CD4-positive, CD25-positive, alpha-beta regulatory T cell (primary cell): Measurements from ENCODE around the gene SERPINA6. TPM values are rescaled to one million over a fixed set of nuclear protein-coding genes. Genes with fewer than 3 reads are reported as not detected.

Experiments used
- ATAC-seq, 2 donors: fragments of 150-1000 bp; cut with Tn5 transposase; one replicate each; pipeline ENCODE4 v1.10.0; 2021; ENCODE audit warnings: low read depth in 2 of 2, moderate number of reproducible peaks in 2 of 2, moderate library complexity in 1 of 2
- DNase-seq, 3 donors: peaks; one replicate each; pipeline versions ENCODE4 v3.0.0 to v3.0.0-alpha.2; 2012 to 2022; ENCODE audit warnings: mixed read lengths in 1 of 3
- H3K27ac ChIP-seq: one replicate; pipeline ENCODE4 v1.7.0; 2013; ENCODE audit warnings: mild to moderate bottlenecking, low read length; ENCODE audit not compliant: insufficient read depth, poor library complexity, severe bottlenecking
- H3K27me3 ChIP-seq: one replicate; pipeline ENCODE4 v1.7.0; 2013; ENCODE audit warnings: low read length; ENCODE audit not compliant: control insufficient read depth, insufficient read depth
- H3K36me3 ChIP-seq: one replicate; pipeline ENCODE4 v1.7.0; 2013; ENCODE audit warnings: mild to moderate bottlenecking, low read length, moderate library complexity; ENCODE audit not compliant: control insufficient read depth, insufficient read depth
- H3K4me1 ChIP-seq: 2 replicates; pipeline ENCODE4 v1.7.0; 2013; ENCODE audit warnings: mild to moderate bottlenecking, low read length; ENCODE audit not compliant: insufficient read depth, control insufficient read depth, poor library complexity, severe bottlenecking
- H3K4me3 ChIP-seq: one replicate; pipeline ENCODE4 v1.7.0; 2013; ENCODE audit warnings: low read depth, mild to moderate bottlenecking, low read length, moderate library complexity
- H3K9me3 ChIP-seq, 2 experiments: 1 replicate in 1 of 2; 2 replicates in 1 of 2; pipeline ENCODE4 v1.7.0; 2013; ENCODE audit warnings: low read length in 2 of 2, mild to moderate bottlenecking in 1 of 2, moderate library complexity in 1 of 2; ENCODE audit not compliant: control insufficient read depth in 2 of 2
- H3K27ac Mint-ChIP-seq, 3 donors: one replicate each; pipeline ENCODE4 v1.8.0; 2020 to 2022; ENCODE audit warnings: mild to moderate bottlenecking in 3 of 3, mixed read lengths in 3 of 3, moderate library complexity in 2 of 3
- H3K27me3 Mint-ChIP-seq: one replicate; pipeline ENCODE4 v1.8.0; 2022; ENCODE audit warnings: mild to moderate bottlenecking, mixed read lengths
- H3K36me3 Mint-ChIP-seq: one replicate; pipeline ENCODE4 v1.8.0; 2020; ENCODE audit warnings: mixed read lengths
- H3K4me1 Mint-ChIP-seq, 4 donors: one replicate each; pipeline ENCODE4 v1.8.0; 2020 to 2022; ENCODE audit warnings: mixed read lengths in 4 of 4, mild to moderate bottlenecking in 1 of 4
- H3K4me3 Mint-ChIP-seq, 4 donors: one replicate each; pipeline ENCODE4 v1.8.0; 2020 to 2022; ENCODE audit warnings: mild to moderate bottlenecking in 4 of 4, mixed read lengths in 4 of 4, moderate library complexity in 3 of 4
- H3K9me3 Mint-ChIP-seq, 7 donors: one replicate each; pipeline ENCODE4 v1.8.0; 2020 to 2022; ENCODE audit warnings: mixed read lengths in 7 of 7, mild to moderate bottlenecking in 3 of 7, moderate library complexity in 2 of 7
- polyA plus RNA-seq, 4 donors: library from polyadenylated mRNA; unstranded; fragments of 300-500 nt; fragmentation: Illumina TruSeq; gene quantifications; one replicate each; pipeline ENCODE4 v1.2.3, GENCODE V29; 2021
- total RNA-seq: library from RNA; stranded (reverse); gene quantifications from one replicate; pipeline ENCODE4 v1.2.3, GENCODE V29; 2022

Gene SERPINA6
- total and polyA plus RNA-seq, 5 donors from 2014 or later = not detected

DNA sequence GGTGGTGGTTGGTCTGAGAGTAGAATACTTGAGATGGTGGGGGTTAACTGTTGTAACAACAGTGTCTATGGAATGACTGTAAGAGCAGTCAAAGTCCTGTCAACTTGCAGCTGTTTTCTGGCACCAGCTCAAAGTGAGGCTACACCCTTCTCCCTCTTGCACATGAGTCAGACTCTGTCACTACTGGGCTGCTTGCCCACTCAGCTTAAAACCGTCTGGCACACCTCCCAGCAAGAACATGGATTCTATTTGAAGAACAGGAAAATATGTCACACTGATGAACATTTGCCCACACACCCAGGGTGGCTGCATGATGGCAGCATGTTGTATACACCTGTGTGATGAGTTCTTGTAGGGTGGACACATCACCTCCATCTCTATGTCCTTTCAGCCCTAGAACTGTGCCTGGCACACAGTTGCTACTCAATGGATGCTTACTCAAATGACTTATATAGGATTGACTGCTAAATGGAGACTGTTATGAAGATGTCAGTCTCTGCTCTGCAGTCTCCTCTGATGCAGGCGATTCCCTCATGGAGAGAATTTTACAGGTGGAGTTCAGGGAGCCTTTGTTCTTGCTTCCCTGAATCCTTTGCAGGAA is 19.3 kb upstream of the SERPINA6 start:
- no peak overlapping the region for H3K27ac ChIP-seq
- no peak overlapping the region for H3K27ac Mint-ChIP-seq
- H3K9me3 ChIP-seq = no peaks in the 10 kb centered on the region
- H3K4me1 ChIP-seq = no peaks in the 10 kb centered on the region
- ATAC-seq = no peak
- no peaks in the 10 kb centered on the region for H3K27me3 ChIP-seq
- no peaks in the 10 kb centered on the region for H3K36me3 ChIP-seq
- H3K36me3 Mint-ChIP-seq = no peaks in the 10 kb centered on the region
- H3K4me3 ChIP-seq = no peak overlapping the region
- DNase-seq = no peak
- H3K4me1 Mint-ChIP-seq = no peaks in the 10 kb centered on the region
- no peaks in the 10 kb centered on the region for H3K27me3 Mint-ChIP-seq
- H3K9me3 Mint-ChIP-seq = peaks cover 0 to 5% (median 0%) of the 10 kb centered on the region in 7 donors
- no peak overlapping the region for H3K4me3 Mint-ChIP-seq

DNA sequence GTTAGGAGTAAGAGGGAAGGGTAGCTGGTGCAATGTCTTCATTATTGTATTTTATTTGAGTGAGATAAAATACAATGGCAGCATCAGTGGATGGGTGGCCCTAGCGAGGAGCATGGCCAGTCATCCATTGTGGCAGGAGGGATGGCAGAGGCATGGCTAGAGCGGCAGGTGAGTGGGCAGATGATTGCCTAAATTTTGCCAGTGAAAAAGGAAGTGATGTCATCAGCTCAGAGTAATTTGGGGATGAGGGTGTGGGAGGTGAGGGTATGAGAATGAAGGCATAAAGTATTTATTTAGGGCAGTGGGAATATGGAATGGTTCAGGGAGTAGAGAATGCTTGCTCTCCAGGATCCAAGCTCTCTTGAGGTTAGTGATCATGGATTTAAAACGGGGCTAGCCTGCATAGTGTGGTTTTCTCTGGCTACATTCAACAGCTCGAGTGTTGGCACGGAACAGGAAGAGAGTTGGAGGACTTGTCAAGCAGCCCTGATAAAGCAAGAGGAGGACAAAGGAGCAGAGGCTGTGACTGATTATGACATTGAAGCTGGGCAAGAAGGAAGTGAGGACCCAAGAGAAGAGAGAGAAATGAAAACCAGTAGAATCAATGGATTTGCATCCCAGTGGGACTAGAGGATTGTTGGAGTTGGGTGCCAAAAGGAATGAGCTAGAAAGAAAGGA is 18.7 kb upstream of the SERPINA6 start:
- Mint-ChIP-seq H3K4me1 (no peaks in the 10 kb centered on the region), H3K27me3 (no peaks in the 10 kb centered on the region), H3K36me3 (no peaks in the 10 kb centered on the region), H3K27ac (no peak overlapping the region), H3K4me3 (no peak overlapping the region), H3K9me3 (peaks cover 0 to 5% (median 0%) of the 10 kb centered on the region in 7 donors)
- H3K27ac ChIP-seq = no peak overlapping the region
- no peaks in the 10 kb centered on the region for H3K27me3 ChIP-seq
- no peaks in the 10 kb centered on the region for H3K9me3 ChIP-seq
- H3K4me1 ChIP-seq = no peaks in the 10 kb centered on the region
- DNase-seq (no peak), ATAC-seq (no peak)
- H3K4me3 ChIP-seq = no peak overlapping the region
- H3K36me3 ChIP-seq = no peaks in the 10 kb centered on the region

DNA sequence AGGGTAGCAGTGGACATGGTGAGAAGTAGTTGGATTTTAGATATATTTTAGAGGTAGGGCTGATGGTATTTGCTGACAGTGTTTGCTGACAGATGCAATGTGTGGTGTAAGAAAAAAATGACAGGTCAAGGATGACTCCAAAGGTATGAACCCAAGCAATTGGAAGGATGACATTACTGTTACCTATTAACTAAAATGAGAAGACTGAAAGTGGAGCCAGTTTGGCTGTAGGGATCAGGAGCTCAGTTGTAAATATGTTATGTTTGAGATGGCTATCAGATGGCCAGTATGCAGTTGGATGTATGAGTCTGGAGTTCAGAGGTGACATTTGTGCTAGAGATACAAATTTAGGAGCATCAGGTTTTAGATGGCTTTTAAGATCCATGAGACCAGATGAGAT is 17.4 kb upstream of the SERPINA6 start:
- no peaks in the 10 kb centered on the region for H3K4me1 ChIP-seq
- Mint-ChIP-seq H3K27me3 (no peaks in the 10 kb centered on the region), H3K27ac (no peak overlapping the region), H3K36me3 (no peaks in the 10 kb centered on the region), H3K4me3 (no peak overlapping the region), H3K4me1 (no peaks in the 10 kb centered on the region), H3K9me3 (peaks cover 0 to 5% (median 0%) of the 10 kb centered on the region in 7 donors)
- no peak for DNase-seq
- H3K27ac ChIP-seq = no peak overlapping the region
- ATAC-seq = no peak
- H3K9me3 ChIP-seq = no peaks in the 10 kb centered on the region
- H3K27me3 ChIP-seq = no peaks in the 10 kb centered on the region
- H3K4me3 ChIP-seq = no peak overlapping the region
- no peaks in the 10 kb centered on the region for H3K36me3 ChIP-seq

DNA sequence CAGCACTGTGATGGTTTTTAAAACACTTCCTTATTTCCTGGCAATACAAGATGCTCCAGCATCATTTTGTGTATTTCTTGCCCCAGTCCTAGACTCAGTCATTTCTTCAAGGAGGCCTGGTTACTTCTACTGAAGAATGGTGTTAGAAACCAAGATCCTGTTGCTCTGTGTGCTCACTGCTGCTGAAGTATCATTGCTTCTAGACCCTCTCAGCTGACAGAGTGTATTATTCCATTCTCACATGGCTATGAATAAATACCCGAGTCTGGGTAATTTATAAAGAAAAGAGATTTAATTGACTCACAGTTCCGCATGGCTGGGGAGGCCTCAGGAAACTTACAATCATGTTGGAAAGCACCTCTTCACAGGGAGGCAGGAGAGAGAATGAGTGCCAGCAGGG is 14.9 kb upstream of the SERPINA6 start:
- no peaks in the 10 kb centered on the region for H3K4me1 ChIP-seq
- H3K4me3 ChIP-seq = no peak overlapping the region
- H3K27me3 Mint-ChIP-seq = peaks cover 6% of the 10 kb centered on the region
- no peaks in the 10 kb centered on the region for H3K4me1 Mint-ChIP-seq
- H3K9me3 ChIP-seq = no peaks in the 10 kb centered on the region
- no peaks in the 10 kb centered on the region for H3K36me3 Mint-ChIP-seq
- H3K4me3 Mint-ChIP-seq = no peak overlapping the region
- no peak overlapping the region for H3K27ac ChIP-seq
- DNase-seq = no peak
- H3K9me3 Mint-ChIP-seq = peaks cover 0 to 5% (median 0%) of the 10 kb centered on the region in 7 donors
- no peaks in the 10 kb centered on the region for H3K27me3 ChIP-seq
- ATAC-seq = no peak
- H3K27ac Mint-ChIP-seq = no peak overlapping the region
- H3K36me3 ChIP-seq = no peaks in the 10 kb centered on the region

DNA sequence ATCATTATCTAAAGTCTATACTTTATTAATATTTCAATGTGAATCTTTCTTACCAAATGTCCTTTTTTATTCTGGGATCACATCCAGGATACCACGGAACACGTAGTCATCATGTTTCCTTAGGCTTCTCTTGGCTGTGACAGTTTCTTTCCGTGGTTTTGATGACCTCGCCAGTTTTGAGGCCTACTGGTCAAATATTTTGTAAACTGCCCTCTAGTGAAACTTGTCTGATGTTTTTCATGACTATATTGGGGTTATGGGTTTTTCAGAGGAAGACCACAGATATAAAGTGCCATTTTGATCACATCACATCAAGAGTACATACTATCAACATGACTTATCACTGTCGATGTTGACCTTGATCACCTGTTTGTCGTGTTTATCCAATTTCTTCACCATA is 14.1 kb upstream of the SERPINA6 start:
- DNase-seq (no peak), ATAC-seq (no peak)
- Histone ChIP-seq H3K9me3 (no peaks in the 10 kb centered on the region), H3K4me1 (no peaks in the 10 kb centered on the region), H3K27ac (no peak overlapping the region), H3K36me3 (no peaks in the 10 kb centered on the region), H3K4me3 (no peak overlapping the region), H3K27me3 (no peaks in the 10 kb centered on the region)
- Mint-ChIP-seq H3K4me3 (no peak overlapping the region), H3K36me3 (no peaks in the 10 kb centered on the region), H3K9me3 (peaks cover 0 to 5% (median 0%) of the 10 kb centered on the region in 7 donors), H3K27ac (no peak overlapping the region), H3K4me1 (no peaks in the 10 kb centered on the region), H3K27me3 (peaks cover 6% of the 10 kb centered on the region)

DNA sequence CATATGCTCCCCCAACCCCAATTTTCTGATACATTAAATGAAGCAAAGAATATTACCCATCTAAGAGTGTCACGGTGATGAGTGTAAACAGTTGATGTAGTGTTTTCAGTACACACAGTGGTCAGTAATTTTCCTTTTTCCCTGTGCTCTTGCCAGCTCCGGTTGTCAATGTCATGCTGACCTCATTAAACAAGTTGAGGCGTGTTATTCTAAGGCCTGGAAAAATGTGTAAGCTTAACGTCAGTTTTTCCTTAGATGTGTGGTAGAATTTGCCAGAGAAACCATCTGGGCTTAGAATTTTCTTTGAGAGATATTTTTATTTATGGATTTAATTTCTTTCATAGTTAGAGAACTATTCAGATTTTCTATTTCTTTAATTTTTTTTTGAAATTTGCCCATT is 11.7 kb upstream of the SERPINA6 start:
- Mint-ChIP-seq H3K4me3 (no peak overlapping the region), H3K27me3 (peaks cover 6% of the 10 kb centered on the region), H3K36me3 (no peaks in the 10 kb centered on the region), H3K9me3 (no peaks in the 10 kb centered on the region), H3K4me1 (no peaks in the 10 kb centered on the region), H3K27ac (no peak overlapping the region)
- Histone ChIP-seq H3K4me3 (no peak overlapping the region), H3K9me3 (no peaks in the 10 kb centered on the region), H3K36me3 (no peaks in the 10 kb centered on the region), H3K27me3 (no peaks in the 10 kb centered on the region), H3K27ac (no peak overlapping the region), H3K4me1 (no peaks in the 10 kb centered on the region)
- no peak for ATAC-seq
- no peak for DNase-seq

DNA sequence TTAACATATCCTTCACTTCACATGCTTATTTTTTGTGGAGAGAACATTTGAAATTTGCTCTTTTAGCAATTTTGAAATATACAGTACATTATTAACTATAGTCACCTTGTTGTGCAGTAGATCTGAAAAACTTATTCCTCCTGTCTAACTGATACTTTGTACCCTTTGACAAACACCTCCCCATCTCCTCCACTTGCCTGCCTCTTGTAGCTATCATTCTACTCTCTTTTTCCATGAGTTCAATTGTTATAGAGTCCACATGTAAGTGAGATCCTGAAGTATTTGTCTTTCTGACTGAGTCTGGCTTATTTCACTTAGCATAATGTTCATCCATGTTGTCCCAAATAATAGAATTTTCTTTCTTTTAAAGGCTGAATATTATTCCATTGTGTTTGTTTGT is 9.5 kb upstream of the SERPINA6 start:
- Histone ChIP-seq H3K27ac (no peak overlapping the region), H3K9me3 (no peaks in the 10 kb centered on the region), H3K4me1 (no peaks in the 10 kb centered on the region), H3K4me3 (no peak overlapping the region), H3K36me3 (no peaks in the 10 kb centered on the region), H3K27me3 (no peaks in the 10 kb centered on the region)
- no peak for DNase-seq
- no peak overlapping the region for H3K4me3 Mint-ChIP-seq
- no peak for ATAC-seq
- H3K27ac Mint-ChIP-seq = no peak overlapping the region
- peaks cover 6% of the 10 kb centered on the region for H3K27me3 Mint-ChIP-seq
- H3K9me3 Mint-ChIP-seq = peaks cover 0 to 2% (median 0%) of the 10 kb centered on the region in 7 donors
- no peaks in the 10 kb centered on the region for H3K4me1 Mint-ChIP-seq
- no peaks in the 10 kb centered on the region for H3K36me3 Mint-ChIP-seq

DNA sequence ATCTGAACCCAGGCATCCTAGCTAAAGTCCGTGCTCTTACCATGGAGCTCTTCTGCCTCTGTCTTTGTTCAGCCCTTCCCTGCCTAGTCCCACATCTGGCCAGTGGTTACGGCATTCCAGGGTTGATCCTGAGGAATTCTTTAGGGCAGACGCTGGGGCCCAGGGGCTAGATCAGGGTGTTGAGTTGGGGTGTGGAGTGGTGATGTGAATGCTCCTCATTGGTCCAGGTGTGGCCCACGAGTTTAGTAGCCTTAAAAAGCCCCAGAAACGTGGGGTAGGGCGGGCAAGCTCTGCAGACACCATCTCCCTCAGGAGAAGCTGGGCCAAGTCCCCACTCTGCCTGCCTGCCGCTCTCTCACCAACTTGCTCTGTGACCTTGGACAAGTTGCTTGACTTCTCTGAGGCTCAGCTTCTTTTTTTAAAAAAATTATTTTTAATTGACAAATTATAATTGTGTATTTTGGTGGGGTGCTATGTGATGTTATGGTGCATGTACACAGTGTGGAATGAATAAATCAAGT is 9.0 kb upstream of the SERPINA6 start:
- Mint-ChIP-seq H3K36me3 (no peaks in the 10 kb centered on the region), H3K9me3 (peaks cover 0 to 2% (median 0%) of the 10 kb centered on the region in 7 donors), H3K4me3 (no peak overlapping the region)

More for the DNA sequence above, 9.0 kb upstream of the SERPINA6 start:
- ATAC-seq (no peak), DNase-seq (no peak)
- Histone ChIP-seq H3K4me1 (no peaks in the 10 kb centered on the region), H3K9me3 (no peaks in the 10 kb centered on the region), H3K27ac (no peak overlapping the region), H3K4me3 (no peak overlapping the region), H3K36me3 (no peaks in the 10 kb centered on the region), H3K27me3 (no peaks in the 10 kb centered on the region)
- no peaks in the 10 kb centered on the region for H3K4me1 Mint-ChIP-seq
- peaks cover 6% of the 10 kb centered on the region for H3K27me3 Mint-ChIP-seq
- no peak overlapping the region for H3K27ac Mint-ChIP-seq
